ENCODE measurements around the gene DNASE1L2. TPM values are rescaled to one million over a fixed set of nuclear protein-coding genes. Genes with fewer than 3 reads are reported as not detected.

The DNASE1L2 gene
- total RNA-seq, 4 donors from 2014 or later = 0.38 to 0.61 (median 0.57) TPM; not detected in 1

DNA sequence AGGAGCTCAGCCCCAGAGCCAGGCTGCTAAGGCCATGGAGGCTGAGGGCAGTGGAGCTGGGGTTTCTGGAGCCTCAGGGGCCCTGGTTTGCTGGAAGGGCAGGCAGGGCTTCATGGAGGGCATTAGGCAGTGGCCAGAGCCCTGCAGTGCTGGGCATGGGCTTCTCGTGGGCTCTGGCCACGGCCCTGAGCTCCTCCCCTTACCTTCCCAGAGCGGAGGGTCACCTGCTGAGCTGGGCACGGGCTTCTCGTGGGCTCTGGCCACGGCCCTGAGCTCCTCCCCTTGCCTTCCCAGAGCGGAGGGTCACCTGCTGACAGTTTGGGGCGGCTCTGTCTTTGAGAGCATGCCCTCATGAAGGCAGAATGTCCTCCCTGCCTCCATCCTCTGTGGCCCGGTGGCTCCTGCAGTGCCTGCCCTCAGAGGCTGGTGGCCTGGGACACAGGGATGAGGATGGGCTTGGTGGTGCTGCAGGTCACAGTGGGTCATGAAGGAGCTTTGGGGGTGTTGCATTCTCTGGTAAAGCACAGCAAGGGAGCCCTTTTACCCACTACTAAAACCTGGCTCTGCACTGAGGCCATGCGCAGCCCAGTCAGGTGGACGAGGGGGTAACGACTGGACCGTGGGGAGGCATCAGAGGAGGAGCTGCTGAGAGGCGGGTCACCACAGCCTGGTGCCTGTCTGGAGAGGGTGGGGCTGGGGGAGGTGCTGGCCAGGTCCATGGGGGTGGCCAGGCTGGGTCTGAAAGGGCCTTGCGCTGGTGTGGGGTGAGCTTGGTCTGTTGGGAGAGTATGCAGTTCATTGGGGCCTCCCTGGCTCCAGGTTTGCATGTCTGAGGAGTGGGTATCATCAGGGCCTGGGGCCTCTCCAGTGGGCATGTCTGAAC, 34.6 kb downstream of the DNASE1L2 start:
- Histone ChIP-seq H3K4me1 (peaks cover 20 to 37% (median 22%) of the 10 kb centered on the region in 3 donors), H3K27me3 (no peaks in the 10 kb centered on the region), H3K27ac (no peak overlapping the region), H3K36me3 (peaks cover 0 to 4% (median 0%) of the 10 kb centered on the region in 3 donors), H3K4me3 (no peak overlapping the region), H3K9me3 (no peaks in the 10 kb centered on the region)
- DNase-seq = no peak
- no peak for TF ChIP-seq POLR2A (IDR thresholded peaks at IDR 0.05)
- TF ChIP-seq, protein P1, sequence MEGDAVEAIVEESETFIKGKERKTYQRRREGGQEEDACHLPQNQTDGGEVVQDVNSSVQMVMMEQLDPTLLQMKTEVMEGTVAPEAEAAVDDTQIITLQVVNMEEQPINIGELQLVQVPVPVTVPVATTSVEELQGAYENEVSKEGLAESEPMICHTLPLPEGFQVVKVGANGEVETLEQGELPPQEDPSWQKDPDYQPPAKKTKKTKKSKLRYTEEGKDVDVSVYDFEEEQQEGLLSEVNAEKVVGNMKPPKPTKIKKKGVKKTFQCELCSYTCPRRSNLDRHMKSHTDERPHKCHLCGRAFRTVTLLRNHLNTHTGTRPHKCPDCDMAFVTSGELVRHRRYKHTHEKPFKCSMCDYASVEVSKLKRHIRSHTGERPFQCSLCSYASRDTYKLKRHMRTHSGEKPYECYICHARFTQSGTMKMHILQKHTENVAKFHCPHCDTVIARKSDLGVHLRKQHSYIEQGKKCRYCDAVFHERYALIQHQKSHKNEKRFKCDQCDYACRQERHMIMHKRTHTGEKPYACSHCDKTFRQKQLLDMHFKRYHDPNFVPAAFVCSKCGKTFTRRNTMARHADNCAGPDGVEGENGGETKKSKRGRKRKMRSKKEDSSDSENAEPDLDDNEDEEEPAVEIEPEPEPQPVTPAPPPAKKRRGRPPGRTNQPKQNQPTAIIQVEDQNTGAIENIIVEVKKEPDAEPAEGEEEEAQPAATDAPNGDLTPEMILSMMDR (IDR thresholded peaks at IDR 0.05) = no peak
- intact Hi-C loops (cut with DNase I) = no loop called here
- WGBS, 2 donors = 67 to 94% methylated on average over 4 to 6 of the region's 15 CpGs

DNA sequence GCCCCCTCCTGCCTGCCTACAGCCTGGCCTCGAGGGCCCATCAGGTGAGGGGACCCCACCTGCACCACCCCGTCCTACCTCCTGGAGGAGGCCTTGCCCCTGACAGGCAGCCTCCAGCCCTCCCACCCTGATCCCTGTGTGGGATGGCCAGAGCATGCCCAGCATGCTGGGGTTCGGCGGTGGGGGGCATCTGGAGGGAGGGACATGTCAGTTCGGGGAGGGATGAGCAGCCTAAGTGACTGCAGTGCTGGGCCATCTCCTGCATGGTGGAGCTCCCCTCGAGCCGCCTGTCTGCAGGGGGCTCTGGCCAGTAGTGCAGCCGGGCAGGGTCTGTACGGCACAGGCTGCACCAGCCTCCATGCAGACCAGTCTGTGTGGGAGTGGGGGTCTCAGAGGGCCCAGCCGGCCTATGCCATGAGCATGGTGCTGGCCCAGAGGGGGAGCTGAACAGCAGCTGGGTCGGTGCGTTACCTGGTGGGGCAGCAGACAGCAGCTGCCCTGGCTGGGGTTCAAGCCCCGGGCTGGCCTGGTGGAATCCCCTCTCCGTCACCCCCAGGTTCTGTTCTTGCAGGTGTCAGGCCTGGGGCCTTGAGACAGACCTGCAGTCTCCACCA, 35.7 kb downstream of the DNASE1L2 start:
- Histone ChIP-seq H3K4me1 (peaks cover 13 to 25% (median 15%) of the 10 kb centered on the region in 3 donors), H3K9me3 (no peaks in the 10 kb centered on the region), H3K36me3 (peaks cover 0 to 4% (median 0%) of the 10 kb centered on the region in 3 donors), H3K4me3 (no peak overlapping the region), H3K27ac (no peak overlapping the region), H3K27me3 (no peaks in the 10 kb centered on the region)
- no peak for DNase-seq
- WGBS, 2 donors = 90% methylated on average over 3 of the region's 14 CpGs; no CpG with 5 or more reads in 1 of the 2 donors
- intact Hi-C loops (cut with DNase I) = no loop called here
- TF ChIP-seq, protein P1 (IDR thresholded peaks at IDR 0.05) = no peak
- TF ChIP-seq POLR2A (IDR thresholded peaks at IDR 0.05) = no peak

DNA sequence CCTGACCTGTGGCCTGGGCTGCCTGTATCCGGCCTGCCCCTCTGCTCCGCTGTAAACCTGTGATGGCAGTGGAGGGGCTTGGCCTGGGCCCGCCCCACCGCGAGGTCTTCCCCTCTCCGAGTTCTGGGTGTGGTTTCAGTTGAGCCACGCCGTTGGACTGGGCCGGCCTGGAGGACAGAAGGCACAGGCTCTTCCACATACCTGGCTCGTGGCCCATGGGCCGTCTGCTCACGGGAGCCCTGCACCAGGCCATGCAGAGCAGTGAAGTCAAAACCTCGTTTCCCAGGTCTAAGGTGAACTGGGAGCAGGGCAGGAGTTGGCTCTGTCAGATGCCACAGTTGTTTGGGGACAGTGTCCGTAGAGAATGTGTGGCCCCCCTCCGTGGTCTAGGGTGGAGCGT, 37.2 kb downstream of the DNASE1L2 start:
- TF ChIP-seq POLR2A (IDR thresholded peaks at IDR 0.05) = no peak
- TF ChIP-seq, protein P1 (IDR thresholded peaks at IDR 0.05) = no peak
- DNase-seq = no peak
- Histone ChIP-seq H3K27me3 (no peaks in the 10 kb centered on the region), H3K4me1 (peaks cover 13 to 22% (median 15%) of the 10 kb centered on the region in 3 donors), H3K27ac (no peak overlapping the region), H3K9me3 (no peaks in the 10 kb centered on the region), H3K4me3 (no peak overlapping the region), H3K36me3 (peaks cover 0 to 10% (median 0%) of the 10 kb centered on the region in 3 donors)
- intact Hi-C loops (cut with DNase I) = no loop called here
- no CpG with 5 or more reads among the region's 16 CpGs for WGBS, 2 donors

DNA sequence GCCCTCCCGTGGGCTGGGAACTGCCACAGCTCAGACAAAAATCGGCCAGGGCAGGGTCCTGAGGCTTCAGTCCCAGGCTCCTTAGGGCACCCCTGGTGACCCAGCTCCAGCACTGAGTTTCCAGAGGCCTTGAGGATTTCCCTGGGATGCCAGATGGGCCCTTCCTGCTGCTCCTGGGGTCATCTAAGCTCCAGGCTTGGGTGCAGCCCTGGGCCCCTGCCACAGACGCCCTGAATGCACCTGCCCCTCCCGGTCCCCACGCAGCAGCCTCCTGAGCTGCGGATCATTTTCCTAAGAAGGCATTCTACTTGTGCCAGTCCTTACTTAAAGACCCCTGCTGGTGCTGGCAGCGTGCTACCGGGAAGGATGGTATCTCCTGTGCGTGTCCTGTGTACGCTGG, 37.7 kb downstream of the DNASE1L2 start:
- no peak for TF ChIP-seq POLR2A (IDR thresholded peaks at IDR 0.05)
- TF ChIP-seq, protein P1 (IDR thresholded peaks at IDR 0.05) = no peak
- H3K27ac ChIP-seq = no peak overlapping the region
- no peaks in the 10 kb centered on the region for H3K9me3 ChIP-seq
- no peaks in the 10 kb centered on the region for H3K27me3 ChIP-seq
- H3K4me1 ChIP-seq = peaks cover 12 to 19% (median 13%) of the 10 kb centered on the region in 3 donors
- no peak for DNase-seq
- 67 to 98% methylated on average over 8 to 9 of the region's 10 CpGs for WGBS, 2 donors
- H3K4me3 ChIP-seq = no peak overlapping the region
- H3K36me3 ChIP-seq = peaks cover 0 to 10% (median 0%) of the 10 kb centered on the region in 3 donors
- intact Hi-C loops (cut with DNase I) = no loop called here
